Transverse colon (tissue), 3 donors: ENCODE measurements around the gene QRFP.

Experiments
- CTCF ChIP-seq, 5 experiments: fragments of 200-600 bp in 3 of 5; fragments of 450-650 bp in 2 of 5; sonication (generic) in 3 of 5; IDR thresholded peaks; 1 replicate in 2 of 5; 2 replicates in 3 of 5; pipeline ENCODE4 v1.5.1; 2016 to 2017; ENCODE audit warnings: antibody characterized with exemption in 5 of 5, inconsistent platforms in 3 of 5, mild to moderate bottlenecking in 2 of 5, moderate library complexity in 1 of 5
- EP300 ChIP-seq: sonication (generic); formaldehyde crosslinking; IDR thresholded peaks from one replicate; pipeline ENCODE4 v1.6.1; 2017; ENCODE audit warnings: antibody characterized with exemption, low read depth

DNA sequence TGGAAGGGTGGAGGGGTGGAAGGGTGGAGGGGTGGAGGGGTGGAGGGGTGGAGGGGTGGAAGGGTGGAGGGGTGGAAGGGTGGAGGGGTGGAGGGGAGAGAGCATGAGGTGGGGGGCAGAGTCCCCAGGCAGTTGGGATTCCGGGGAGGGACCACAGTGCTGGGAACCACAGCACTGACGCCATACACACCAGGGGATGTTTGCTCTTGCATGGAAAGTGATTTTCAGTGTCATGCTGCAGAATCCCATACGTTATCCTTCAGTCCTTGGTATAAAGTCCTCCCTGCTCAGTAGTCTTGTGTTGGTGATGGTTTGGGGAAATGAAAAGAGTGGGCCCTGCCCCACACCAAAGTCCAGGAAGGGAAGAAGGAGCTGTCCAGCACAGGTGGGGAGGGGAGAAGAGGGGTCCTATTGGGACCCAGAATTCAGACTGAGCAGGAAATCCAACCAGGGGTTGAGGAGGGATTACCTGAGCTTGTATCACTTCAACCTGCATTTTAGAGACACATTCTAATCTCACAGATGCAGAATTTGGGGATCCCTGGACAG, 48.0 kb upstream of the QRFP start:
- TF ChIP-seq EP300: no peak
- no peak for TF ChIP-seq CTCF (IDR thresholded peaks at IDR 0.05)
